T-helper 1 cell treated with Interleukin-12 subunit alpha and Interleukin-12 subunit beta and Interleukin-4 antibody, amounts not matched to agents 30 ng/mL and 1 ng/mL, for 36 hours (primary cell): Measurements from ENCODE around the gene LYZL1. TPM values are rescaled to one million over a fixed set of nuclear protein-coding genes. Genes with fewer than 3 reads are reported as not detected.
"Not testable (repeated sequence)": the region's sequence is repeated elsewhere in the genome, so short reads cannot be mapped to it uniquely, and the experiment has no call there.

Experiments
- intact Hi-C: fragments of 100-400 bp; cut with micrococcal nuclease; formaldehyde crosslinking; loops from one replicate; pipeline ENCODE4 v1.15.1; 2024
- total RNA-seq: library from RNA; stranded (reverse); gene quantifications from 2 replicates; pipeline ENCODE4 v1.2.3, GENCODE V29; 2022

Gene LYZL1
- total RNA-seq, 1 donor from 2014 or later, result not detected

GRCh38 chr10:29304995-29305335 is 16.1 kb downstream of the LYZL1 start:
- intact Hi-C loops, result loop anchor here (1.0 kb wide), 2 partner anchors 642 to 677 kb away; no protein-coding TSS in a partner anchor

- intact Hi-C loops, result no loop called here
These were observed 17.8 kb downstream of the LYZL1 start for GRCh38 chr10:29306688-29307087.

- intact Hi-C loops, result not testable (repeated sequence)
These were observed 19.3 kb downstream of the LYZL1 start for GRCh38 chr10:29308142-29308541.

GRCh38 chr10:29309465-29309864 is 20.6 kb downstream of the LYZL1 start:
- intact Hi-C loops, result no loop called here

GRCh38 chr10:29310463-29310862 is 21.6 kb downstream of the LYZL1 start:
- intact Hi-C loops, result not testable (repeated sequence)

- intact Hi-C loops, result no loop called here
These were observed 24.2 kb downstream of the LYZL1 start for GRCh38 chr10:29313071-29313470.

GRCh38 chr10:29314726-29315125 is 25.9 kb downstream of the LYZL1 start:
- intact Hi-C loops, result no loop called here

- intact Hi-C loops, result no loop called here
These were observed 26.9 kb downstream of the LYZL1 start for GRCh38 chr10:29315814-29316213.

GRCh38 chr10:29316308-29317026 is 27.6 kb downstream of the LYZL1 start:
- intact Hi-C loops, result no loop called here

- intact Hi-C loops, result no loop called here
These were observed 28.2 kb downstream of the LYZL1 start for GRCh38 chr10:29317027-29317420.

- intact Hi-C loops, result no loop called here
These were observed 28.7 kb downstream of the LYZL1 start for GRCh38 chr10:29317423-29318021.

- intact Hi-C loops, result not testable (repeated sequence)
These were observed 29.5 kb downstream of the LYZL1 start for GRCh38 chr10:29318141-29319071.

- intact Hi-C loops, result no loop called here
These were observed 30.4 kb downstream of the LYZL1 start for GRCh38 chr10:29319205-29319781.

GRCh38 chr10:29320680-29321121 is 31.8 kb downstream of the LYZL1 start:
- intact Hi-C loops, result not testable (repeated sequence)

- intact Hi-C loops, result no loop called here
These were observed 32.8 kb downstream of the LYZL1 start for GRCh38 chr10:29321656-29322055.

- intact Hi-C loops, result no loop called here
These were observed 34.0 kb downstream of the LYZL1 start for GRCh38 chr10:29322918-29323317.

GRCh38 chr10:29323367-29323766 is 34.5 kb downstream of the LYZL1 start:
- intact Hi-C loops, result no loop called here

GRCh38 chr10:29324220-29324841 is 35.5 kb downstream of the LYZL1 start:
- intact Hi-C loops, result no loop called here

GRCh38 chr10:29326299-29326698 is 37.4 kb downstream of the LYZL1 start:
- intact Hi-C loops, result no loop called here

- intact Hi-C loops, result no loop called here
These were observed 38.2 kb downstream of the LYZL1 start for GRCh38 chr10:29326886-29327745.
